Esophagus squamous epithelium (tissue), 5 donors: ENCODE results near the gene GAL3ST2. TPM values are rescaled to one million over a fixed set of nuclear protein-coding genes. Genes with fewer than 3 reads are reported as not detected.
"Not testable (repeated sequence)": the region's sequence is repeated elsewhere in the genome, so short reads cannot be mapped to it uniquely, and the experiment has no call there.

Experiments used
- DNase-seq: peaks from one replicate; lab custom pipeline; 2025; lab: John Stamatoyannopoulos, UW
- H3K27ac ChIP-seq, 4 donors: fragments of 200-600 bp; sonication (generic); one replicate each; pipeline ENCODE4 v1.5.1; 2016 to 2019; ENCODE audit warnings: mild to moderate bottlenecking in 1 of 4
- H3K27me3 ChIP-seq, 4 donors: fragments of 200-600 bp; sonication (generic); 1 replicate in 3 of 4; 2 replicates in 1 of 4; pipeline versions ENCODE4 v1.5.1 to v1.6.0; 2017 to 2021; ENCODE audit warnings: antibody characterized with exemption in 1 of 4
- H3K36me3 ChIP-seq, 3 donors: fragments of 200-600 bp; sonication (generic); one replicate each; pipeline ENCODE4 v1.5.1; 2016 to 2019
- H3K4me1 ChIP-seq, 3 donors: fragments of 200-600 bp; sonication (generic); one replicate each; pipeline ENCODE4 v1.5.1; 2017 to 2019
- H3K4me3 ChIP-seq, 4 donors: fragments of 200-600 bp; sonication (generic); 1 replicate in 3 of 4; 2 replicates in 1 of 4; pipeline ENCODE4 v1.5.1; 2016 to 2019; ENCODE audit warnings: mild to moderate bottlenecking in 2 of 4, moderate library complexity in 1 of 4
- H3K9me3 ChIP-seq, 3 donors: fragments of 200-600 bp; sonication (generic); one replicate each; pipeline ENCODE4 v1.5.1; 2016 to 2019
- POLR2A ChIP-seq, 4 donors: fragments of 450-650 bp; IDR thresholded peaks; one replicate each; pipeline ENCODE4 v1.6.1; 2017; ENCODE audit warnings: antibody characterized with exemption in 4 of 4, mild to moderate bottlenecking in 4 of 4, moderate library complexity in 3 of 4
- WGBS, 2 donors: methylation state at CpG; one replicate each; pipeline ENCODE4 v1.1.5; 2018; 5-methylcytosine and 5-hydroxymethylcytosine counted together
- intact Hi-C: fragments of 100-400 bp; cut with DNase I; formaldehyde crosslinking; loops from one replicate; pipeline ENCODE4 v1.15.0; 2022
- total RNA-seq, 4 donors: library from RNA; depleted of rRNA; stranded (reverse); fragments of >200 nt; gene quantifications; one replicate each; pipeline ENCODE4 v1.1.0, GENCODE V29; 2016
- TF ChIP-seq, protein P1 (sequence below), 6 experiments: fragments of 450-650 bp in 4 of 6; fragments of 200-600 bp in 2 of 6; sonication (generic) in 2 of 6; IDR thresholded peaks; one replicate each; pipeline ENCODE4 v1.5.1; 2016 to 2019; ENCODE audit warnings: antibody characterized with exemption in 6 of 6, mild to moderate bottlenecking in 4 of 6, moderate library complexity in 4 of 6
- donor health status: DM: yes; HTN: yes; CAD: no.

Gene GAL3ST2
- total RNA-seq, 4 donors from 2014 or later, result 0.38 TPM; not detected in 3

- Histone ChIP-seq H3K4me1 (peaks cover 3 to 30% (median 3%) of the 10 kb centered on the region in 3 donors), H3K9me3 (no peaks in the 10 kb centered on the region), H3K36me3 (peaks cover 16 to 92% (median 17%) of the 10 kb centered on the region in 3 donors), H3K27ac (no peak overlapping the region), H3K27me3 (no peaks in the 10 kb centered on the region), H3K4me3 (no peak overlapping the region)
- TF ChIP-seq, protein P1, sequence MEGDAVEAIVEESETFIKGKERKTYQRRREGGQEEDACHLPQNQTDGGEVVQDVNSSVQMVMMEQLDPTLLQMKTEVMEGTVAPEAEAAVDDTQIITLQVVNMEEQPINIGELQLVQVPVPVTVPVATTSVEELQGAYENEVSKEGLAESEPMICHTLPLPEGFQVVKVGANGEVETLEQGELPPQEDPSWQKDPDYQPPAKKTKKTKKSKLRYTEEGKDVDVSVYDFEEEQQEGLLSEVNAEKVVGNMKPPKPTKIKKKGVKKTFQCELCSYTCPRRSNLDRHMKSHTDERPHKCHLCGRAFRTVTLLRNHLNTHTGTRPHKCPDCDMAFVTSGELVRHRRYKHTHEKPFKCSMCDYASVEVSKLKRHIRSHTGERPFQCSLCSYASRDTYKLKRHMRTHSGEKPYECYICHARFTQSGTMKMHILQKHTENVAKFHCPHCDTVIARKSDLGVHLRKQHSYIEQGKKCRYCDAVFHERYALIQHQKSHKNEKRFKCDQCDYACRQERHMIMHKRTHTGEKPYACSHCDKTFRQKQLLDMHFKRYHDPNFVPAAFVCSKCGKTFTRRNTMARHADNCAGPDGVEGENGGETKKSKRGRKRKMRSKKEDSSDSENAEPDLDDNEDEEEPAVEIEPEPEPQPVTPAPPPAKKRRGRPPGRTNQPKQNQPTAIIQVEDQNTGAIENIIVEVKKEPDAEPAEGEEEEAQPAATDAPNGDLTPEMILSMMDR (IDR thresholded peaks at IDR 0.05), result no peak
- TF ChIP-seq POLR2A (IDR thresholded peaks at IDR 0.05), result no peak
- 98% methylated on average over 8 of the region's 28 CpGs; no CpG with 5 or more reads in 1 of the 2 donors for WGBS, 2 donors
- DNase-seq, result no peak
- intact Hi-C loops, result no loop called here
Measured at GRCh38 chr2:241742320-241742939, 34.2 kb upstream of the GAL3ST2 start.

DNA sequence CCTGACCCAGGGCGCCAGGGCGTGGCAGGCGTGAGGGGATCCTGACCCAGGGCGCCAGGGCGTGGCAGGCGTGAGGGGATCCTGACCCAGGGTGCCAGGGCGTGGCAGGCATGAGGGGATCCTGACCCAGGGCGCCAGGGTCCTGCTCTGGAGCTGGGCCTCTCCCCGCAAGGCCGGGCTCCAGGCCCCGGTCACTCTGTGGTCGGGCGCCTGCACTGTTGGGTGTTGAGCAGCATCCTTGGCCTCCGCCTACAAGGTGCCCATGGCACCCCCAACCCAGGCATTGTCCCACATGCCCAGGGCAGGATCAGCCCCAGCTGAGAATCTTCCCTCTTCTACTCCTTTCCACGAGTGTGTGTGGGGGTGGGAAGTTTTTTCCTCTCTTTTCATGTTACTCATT, 33.6 kb upstream of the GAL3ST2 start:
- DNase-seq, H3K4me3 ChIP-seq, intact Hi-C loops: not testable (repeated sequence)

DNA sequence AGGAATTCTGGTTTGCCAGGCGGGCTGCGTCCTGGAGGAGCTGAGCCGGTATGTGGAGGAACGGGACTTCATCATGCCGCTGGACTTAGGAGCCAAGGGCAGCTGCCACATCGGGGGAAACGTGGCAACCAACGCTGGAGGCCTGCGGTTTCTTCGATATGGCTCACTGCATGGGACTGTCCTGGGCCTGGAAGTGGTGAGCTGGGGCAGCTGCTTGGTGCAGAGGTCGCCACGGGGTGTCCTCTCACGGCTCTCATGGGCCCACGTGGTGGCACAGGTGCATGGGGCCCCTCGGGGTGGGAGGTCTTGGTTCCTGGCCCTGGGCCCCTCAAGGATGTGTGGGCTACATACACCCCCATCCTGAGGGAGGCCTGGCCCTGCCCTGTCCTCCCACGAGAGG, 33.0 kb upstream of the GAL3ST2 start:
- intact Hi-C loops, result no loop called here
- 88% methylated on average over 8 of the region's 16 CpGs; no CpG with 5 or more reads in 1 of the 2 donors for WGBS, 2 donors
- no peaks in the 10 kb centered on the region for H3K9me3 ChIP-seq

More for the DNA sequence above, 33.6 kb upstream of the GAL3ST2 start:
- Histone ChIP-seq H3K36me3 (peaks cover 16 to 95% (median 17%) of the 10 kb centered on the region in 3 donors), H3K4me1 (peaks cover 0 to 24% (median 3%) of the 10 kb centered on the region in 3 donors)
- H3K27me3 ChIP-seq, H3K27ac ChIP-seq, H3K9me3 ChIP-seq: not testable (repeated sequence)
- WGBS, 2 donors, result 67 to 80% methylated on average over 1 to 2 of the region's 15 CpGs

GRCh38 chr2:241744028-241744754, 32.4 kb upstream of the GAL3ST2 start:
- H3K9me3 ChIP-seq, result no peaks in the 10 kb centered on the region
- no peak for DNase-seq
- peaks cover 17 to 95% (median 24%) of the 10 kb centered on the region in 3 donors for H3K36me3 ChIP-seq
- TF ChIP-seq, protein P1 (IDR thresholded peaks at IDR 0.05), result no peak
- no peak for TF ChIP-seq POLR2A (IDR thresholded peaks at IDR 0.05)
- WGBS, 2 donors, result 89 to 98% methylated on average over 7 to 16 of the region's 24 CpGs
- no peak overlapping the region for H3K27ac ChIP-seq
- H3K4me1 ChIP-seq, result peaks cover 0 to 16% (median 0%) of the 10 kb centered on the region in 3 donors
- no peaks in the 10 kb centered on the region for H3K27me3 ChIP-seq
- no peak overlapping the region for H3K4me3 ChIP-seq
- intact Hi-C loops, result no loop called here

More for the DNA sequence above, 33.0 kb upstream of the GAL3ST2 start:
- Histone ChIP-seq H3K27ac (no peak overlapping the region), H3K4me1 (peaks cover 0 to 18% (median 1%) of the 10 kb centered on the region in 3 donors), H3K36me3 (peaks cover 17 to 95% (median 21%) of the 10 kb centered on the region in 3 donors), H3K27me3 (no peaks in the 10 kb centered on the region), H3K4me3 (no peak overlapping the region)
- DNase-seq, result no peak
- TF ChIP-seq, protein P1 (IDR thresholded peaks at IDR 0.05), result no peak
- TF ChIP-seq POLR2A (IDR thresholded peaks at IDR 0.05), result no peak

DNA sequence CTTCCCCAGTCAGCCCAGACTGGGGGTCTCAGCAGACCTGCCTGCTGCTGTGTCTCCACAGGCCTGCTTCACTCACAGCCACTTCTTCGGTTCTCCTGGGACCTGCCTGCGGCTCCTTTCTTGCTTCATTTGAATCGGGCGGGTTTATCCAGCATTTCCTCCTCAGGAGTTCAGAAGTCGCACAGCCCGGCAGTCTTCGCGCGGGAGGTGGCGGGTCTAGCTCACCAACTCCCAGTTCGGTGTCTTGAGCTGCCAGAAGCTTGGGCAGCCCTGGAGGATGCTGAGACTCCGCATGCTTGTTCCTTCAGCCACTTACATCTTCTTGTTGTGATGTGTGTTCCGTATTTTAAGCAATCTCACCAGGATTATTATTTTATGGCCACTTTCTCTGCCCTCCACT, 31.3 kb upstream of the GAL3ST2 start:
- Histone ChIP-seq H3K4me3 (no peak overlapping the region), H3K27me3 (no peaks in the 10 kb centered on the region), H3K4me1 (peaks cover 0 to 11% (median 0%) of the 10 kb centered on the region in 3 donors), H3K9me3 (no peaks in the 10 kb centered on the region), H3K36me3 (peaks cover 17 to 95% (median 24%) of the 10 kb centered on the region in 3 donors), H3K27ac (no peak overlapping the region)
- no peak for TF ChIP-seq POLR2A (IDR thresholded peaks at IDR 0.05)
- TF ChIP-seq, protein P1 (IDR thresholded peaks at IDR 0.05), result no peak
- intact Hi-C loops, result no loop called here
- no peak for DNase-seq
- 100% methylated on average over 9 to 12 of the region's 13 CpGs for WGBS, 2 donors
